Thoracic aorta (tissue), 2 donors: Measurements from ENCODE around the gene ATXN3L. TPM values are rescaled to one million over a fixed set of nuclear protein-coding genes. Genes with fewer than 3 reads are reported as not detected.

Source experiments
- ATAC-seq: fragments of 150-250 bp; one replicate; pipeline ENCODE4 v1.8.0; 2017; ENCODE audit warnings: low read depth; ENCODE audit not compliant: insufficient number of reproducible peaks, low FRiP score
- DNase-seq: peaks from one replicate; pipeline ENCODE4 v3.0.0-alpha.2; 2020; ENCODE audit warnings: low spot score
- H3K27ac ChIP-seq, 2 donors: fragments of 200-600 bp; sonication (generic); 1 replicate in 1 of 2; 2 replicates in 1 of 2; pipeline ENCODE4 v1.5.1; 2016; ENCODE audit warnings: mild to moderate bottlenecking in 2 of 2, moderate library complexity in 2 of 2
- H3K27me3 ChIP-seq: fragments of 200-600 bp; sonication (generic); replicated peaks from 2 replicates; pipeline ENCODE4 v1.6.0; 2016; ENCODE audit warnings: mild to moderate bottlenecking; ENCODE audit not compliant: insufficient read depth
- H3K36me3 ChIP-seq: fragments of 200-600 bp; sonication (generic); one replicate; pipeline ENCODE4 v1.5.1; 2016
- H3K4me1 ChIP-seq, 2 donors: fragments of 200-600 bp; sonication (generic); 1 replicate in 1 of 2; 2 replicates in 1 of 2; pipeline versions ENCODE4 v1.5.1 to v1.6.0; 2016; ENCODE audit warnings: low read depth in 2 of 2, mild to moderate bottlenecking in 1 of 2; ENCODE audit not compliant: control insufficient read depth in 1 of 2
- H3K4me3 ChIP-seq: fragments of 200-600 bp; sonication (generic); 2 replicates; pipeline ENCODE4 v1.5.1; 2016; ENCODE audit warnings: mild to moderate bottlenecking
- H3K9me3 ChIP-seq: fragments of 200-600 bp; sonication (generic); 2 replicates; pipeline ENCODE4 v1.5.1; 2016
- CTCF ChIP-seq: fragments of 200-600 bp; sonication (generic); IDR thresholded peaks from one replicate; pipeline ENCODE4 v1.5.1; 2019; ENCODE audit warnings: antibody characterized with exemption
- total RNA-seq, 2 donors: library from RNA; depleted of rRNA; stranded (reverse); fragments of >200 nt; gene quantifications; one replicate each; pipeline versions ENCODE4 v1.1.0 to v1.2.3, GENCODE V29; 2016

Gene ATXN3L
- total RNA-seq, 2 donors from 2014 or later: not detected

DNA sequence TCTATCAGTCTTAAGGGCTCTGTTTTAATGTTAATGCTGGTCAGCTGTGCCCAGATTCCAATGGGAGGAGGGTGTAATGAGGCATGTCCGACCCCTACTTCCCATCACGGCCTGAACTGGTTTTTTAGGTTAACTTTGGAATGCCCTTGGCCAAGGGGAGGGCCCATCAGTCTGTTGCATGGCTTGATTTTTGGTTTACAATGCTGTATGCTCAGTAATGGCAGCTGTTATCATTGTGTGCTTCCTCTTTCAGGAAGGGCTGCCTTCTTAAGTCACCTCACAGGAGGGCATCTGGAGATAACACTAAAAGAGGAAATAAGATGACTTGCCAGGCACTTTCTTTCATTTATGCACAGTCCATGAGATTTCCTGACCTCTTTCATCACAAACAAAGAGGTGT is 36.3 kb downstream of the ATXN3L start:
- no peak for TF ChIP-seq CTCF
- DNase-seq (no peak), ATAC-seq (no peak)
- Histone ChIP-seq H3K27me3 (no peaks in the 10 kb centered on the region), H3K4me3 (no peak overlapping the region), H3K4me1 (no peaks in the 10 kb centered on the region), H3K9me3 (no peaks in the 10 kb centered on the region), H3K27ac (no peak overlapping the region), H3K36me3 (no peaks in the 10 kb centered on the region)

GRCh38 chrX:13281289-13281688 is 38.6 kb downstream of the ATXN3L start:
- H3K4me1 ChIP-seq: peaks cover 0 to 8% of the 10 kb centered on the region in 2 donors
- no peak for TF ChIP-seq CTCF
- H3K36me3 ChIP-seq: no peaks in the 10 kb centered on the region
- DNase-seq (no peak), ATAC-seq (no peak)
- no peak overlapping the region for H3K4me3 ChIP-seq
- H3K27me3 ChIP-seq: no peaks in the 10 kb centered on the region
- no peaks in the 10 kb centered on the region for H3K9me3 ChIP-seq
- no peak overlapping the region for H3K27ac ChIP-seq

DNA sequence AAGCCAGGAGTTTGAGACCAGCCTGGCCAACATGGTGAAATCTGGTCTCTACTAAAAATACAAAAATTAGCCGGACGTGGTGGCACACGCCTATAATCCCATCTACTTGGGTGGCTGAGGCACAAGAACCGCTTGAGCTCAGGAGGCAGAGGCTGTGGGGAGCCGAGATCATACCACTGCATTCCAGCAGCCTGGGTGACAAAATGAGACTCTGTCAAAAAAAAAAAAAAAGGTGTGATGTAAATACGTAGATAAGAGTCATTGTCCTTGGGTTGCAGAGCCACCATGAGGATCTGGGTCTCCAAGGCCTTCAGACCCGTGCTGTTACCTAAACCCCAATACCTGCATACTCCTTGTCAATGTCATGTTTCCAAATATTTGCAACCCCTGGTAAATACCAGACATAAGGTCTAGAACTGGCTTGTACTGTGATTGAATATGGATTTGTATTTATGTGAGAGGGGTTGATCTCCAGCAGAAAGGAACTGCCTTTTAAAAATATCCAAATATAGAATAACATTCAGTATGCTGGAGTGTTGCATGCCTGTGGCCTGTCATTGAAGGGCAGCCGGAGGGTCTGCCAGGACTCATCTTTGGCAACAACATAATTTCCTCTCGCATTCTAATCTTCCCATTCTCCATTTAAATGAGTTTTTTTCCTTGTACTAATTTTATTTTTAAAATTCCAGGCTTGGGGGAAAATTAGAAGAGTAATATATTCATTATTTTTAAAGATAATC is 40.4 kb downstream of the ATXN3L start:
- H3K9me3 ChIP-seq: no peaks in the 10 kb centered on the region
- H3K4me1 ChIP-seq: peaks cover 0 to 8% of the 10 kb centered on the region in 2 donors
- H3K4me3 ChIP-seq: no peak overlapping the region
- no peak overlapping the region for H3K27ac ChIP-seq
- H3K27me3 ChIP-seq: no peaks in the 10 kb centered on the region
- DNase-seq (no peak), ATAC-seq (no peak)
- no peak for TF ChIP-seq CTCF
- H3K36me3 ChIP-seq: no peaks in the 10 kb centered on the region

DNA sequence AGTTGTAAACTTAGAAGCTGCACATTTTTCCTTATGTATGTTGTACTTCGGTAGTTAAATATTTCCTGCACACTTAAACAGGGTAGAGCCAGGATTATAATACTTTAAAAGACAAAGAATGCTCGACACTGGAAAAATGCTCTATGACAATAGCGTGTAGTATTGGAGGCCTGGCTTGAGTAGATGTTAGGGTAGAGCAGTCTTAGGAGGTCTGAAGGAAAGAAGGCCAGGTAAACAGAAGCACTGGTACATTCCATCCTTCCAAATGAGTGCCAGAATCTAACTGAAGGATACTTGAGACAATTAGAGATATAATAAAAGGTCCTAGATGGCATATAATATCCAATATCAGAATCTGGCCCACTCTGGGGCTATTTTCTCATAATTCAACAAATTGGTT is 42.3 kb downstream of the ATXN3L start:
- Histone ChIP-seq H3K9me3 (no peaks in the 10 kb centered on the region), H3K36me3 (no peaks in the 10 kb centered on the region), H3K27me3 (no peaks in the 10 kb centered on the region), H3K4me1 (peaks cover 0 to 8% of the 10 kb centered on the region in 2 donors), H3K4me3 (no peak overlapping the region), H3K27ac (no peak overlapping the region)
- DNase-seq (no peak), ATAC-seq (no peak)
- no peak for TF ChIP-seq CTCF

GRCh38 chrX:13276991-13277390 is 42.9 kb downstream of the ATXN3L start:
- H3K27ac ChIP-seq: no peak overlapping the region
- no peaks in the 10 kb centered on the region for H3K9me3 ChIP-seq
- no peak for ATAC-seq
- TF ChIP-seq CTCF: no peak
- H3K4me1 ChIP-seq: peaks cover 0 to 8% of the 10 kb centered on the region in 2 donors
- no peaks in the 10 kb centered on the region for H3K36me3 ChIP-seq
- H3K4me3 ChIP-seq: no peak overlapping the region
- no peak for DNase-seq
- H3K27me3 ChIP-seq: no peaks in the 10 kb centered on the region
